ENCODE measurements around the gene MAP2. TPM values are rescaled to one million over a fixed set of nuclear protein-coding genes. Genes with fewer than 3 reads are reported as not detected.
A peak's percentile ranks its signal among the peaks of the same experiment; 100 is the strongest.

The MAP2 gene
- 16.2 and 40.2 TPM in 2 replicates for total RNA-seq (2022)
- percentile 54 among the genes with signal in this experiment for Bru-seq, nascent RNA
- percentile 47 among the genes with signal in this experiment for BruChase-seq, experiment 1, labeled RNA remaining after a 6-hour chase
- BruChase-seq, experiment 2, labeled RNA remaining after a 2-hour chase, result percentile 47 among the genes with signal in this experiment
- long read RNA-seq, transcript MAP2-201 (15 exons, 2,241 nt), result major isoform, 18 of 112 reads
- long read RNA-seq, partial matches to known transcripts, result 20 of 112 reads
- long read RNA-seq, other reads (novel, unspliced or antisense), result 74 of 112 reads

DNA sequence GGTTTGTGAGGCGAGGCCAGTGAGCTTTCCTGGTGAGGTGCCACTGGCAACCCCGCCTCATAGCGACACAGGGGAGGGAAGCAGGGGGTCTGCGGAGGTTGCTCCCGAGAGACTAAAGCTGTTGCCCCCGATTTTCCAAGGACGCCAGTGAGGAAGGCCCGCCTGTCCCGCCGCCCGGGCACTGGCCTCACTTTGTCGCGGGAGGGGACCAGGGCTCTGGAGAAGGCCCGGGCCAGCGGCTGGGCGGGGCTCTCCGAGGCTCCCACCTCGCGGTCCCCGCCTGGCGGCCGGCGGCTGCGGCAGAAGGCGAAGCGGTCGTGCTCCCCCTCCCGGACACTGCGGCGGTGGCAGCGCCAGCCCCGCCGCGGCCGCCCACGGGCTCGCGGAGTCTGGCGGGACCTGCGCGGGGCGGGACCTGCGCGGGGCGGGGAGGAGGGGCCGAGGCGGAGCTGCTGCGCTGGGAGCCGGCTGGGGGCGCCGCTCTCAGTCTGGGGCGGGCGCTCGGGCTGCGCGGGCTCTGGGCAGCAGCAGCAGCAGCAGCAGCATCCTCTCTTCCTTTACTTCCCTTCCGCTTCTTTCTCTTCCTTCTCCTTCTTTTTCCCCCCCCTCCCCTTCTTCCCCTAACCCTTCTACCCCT lies at the start of gene MAP2:
Gene MAP2, plus strand, starts transcription at position 486 of the 637 bp plus-strand sequence. CDS start 229,124 bp downstream, outside the sequence.
- Mint-ChIP-seq H3K27ac (ENCODE audit: low read depth, unreplicated experiment) (no peak within 1 kb of the TSS), H3K4me3 (ENCODE audit: unreplicated experiment) (peak within 1 kb of the TSS; percentile 81), H3K27me3 (ENCODE audit: insufficient read depth, unreplicated experiment) (no peaks in the 10 kb centered on the region), H3K36me3 (ENCODE audit: insufficient read depth, unreplicated experiment) (no peaks in the 10 kb centered on the region), H3K9me3 (ENCODE audit: unreplicated experiment) (no peaks in the 10 kb centered on the region), H3K4me1 (ENCODE audit: insufficient read depth, unreplicated experiment) (peaks cover 18% of the 10 kb centered on the region)
- peak; percentile 77 for DNase-seq (ENCODE audit: unreplicated experiment)
- ChIA-PET POLR2A (interaction anchor here (0.9 to 3.9 kb wide), 7 partner anchors 10 to 538 kb away, joined by 3 to 32 read pairs (median 3); no protein-coding TSS in a partner anchor), CTCF (interaction anchor here (0.5 to 5.7 kb wide), 59 partner anchors 9 to 1923 kb away, joined by 3 to 161 read pairs (median 4); no protein-coding TSS in a partner anchor)
- intact Hi-C loops (cut with micrococcal nuclease), result loop anchor here (1.0 to 5.0 kb wide), 5 partner anchors 41 to 1029 kb away; no protein-coding TSS in a partner anchor
- peak; percentile 87 for TF ChIP-seq CTCF (IDR thresholded peaks at IDR 0.05; ENCODE audit: unreplicated experiment)
- BruUV-seq (replicated peaks), result no TSS peak

GRCh38 chr2:209376686-209377085 lies 47.2 kb upstream of the MAP2 start:
- CTCF ChIA-PET, result interaction anchor here (1.2 to 1.5 kb wide), 2 partner anchors 8 to 42 kb away, joined by 3 to 5 read pairs; no protein-coding TSS in a partner anchor
- H3K4me1 Mint-ChIP-seq (ENCODE audit: insufficient read depth, unreplicated experiment), result no peaks in the 10 kb centered on the region

DNA sequence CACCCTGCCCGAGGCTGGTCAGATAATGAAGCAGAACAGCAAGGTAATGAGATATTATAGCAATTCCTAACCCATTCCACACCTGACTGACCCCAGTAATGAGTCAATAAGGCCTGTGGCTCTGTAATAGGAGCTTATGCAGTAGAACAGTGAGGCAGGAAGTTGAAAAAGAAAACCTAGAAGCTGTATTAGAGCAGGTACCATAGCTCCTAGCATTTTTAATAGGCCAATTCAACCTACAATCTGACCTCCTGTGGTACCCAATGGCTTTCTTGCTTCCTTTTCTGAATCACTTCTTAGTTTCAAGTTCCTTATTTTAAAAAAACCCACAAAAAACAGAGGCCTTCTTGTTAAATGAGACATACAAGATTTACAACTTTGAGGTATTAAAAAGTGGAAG lies 43.6 kb upstream of the MAP2 start:
- DNase-seq (ENCODE audit: unreplicated experiment), result no peak
- CTCF ChIA-PET, result interaction anchor here (0.5 to 1.7 kb wide), 6 partner anchors 11 to 175 kb away, joined by 3 to 5 read pairs (median 4); no protein-coding TSS in a partner anchor
- Mint-ChIP-seq H3K27me3 (ENCODE audit: insufficient read depth, unreplicated experiment) (no peaks in the 10 kb centered on the region), H3K36me3 (ENCODE audit: insufficient read depth, unreplicated experiment) (no peaks in the 10 kb centered on the region), H3K4me3 (ENCODE audit: unreplicated experiment) (no peak overlapping the region), H3K27ac (ENCODE audit: low read depth, unreplicated experiment) (no peak overlapping the region), H3K4me1 (ENCODE audit: insufficient read depth, unreplicated experiment) (peaks cover 10% of the 10 kb centered on the region), H3K9me3 (ENCODE audit: unreplicated experiment) (peaks cover 12% of the 10 kb centered on the region)
- intact Hi-C loops (cut with micrococcal nuclease), result loop anchor here (5.0 kb wide), 1 partner anchor 42 kb away; the partner anchor contains the start of gene MAP2
- POLR2A ChIA-PET, result interaction anchor here (1.0 kb wide), 1 partner anchor 10 kb away, joined by 3 read pairs; no protein-coding TSS in a partner anchor
- TF ChIP-seq CTCF (IDR thresholded peaks at IDR 0.05; ENCODE audit: unreplicated experiment), result no peak
- no TSS peak for BruUV-seq (replicated peaks)

More at GRCh38 chr2:209376686-209377085, 47.2 kb upstream of the MAP2 start:
- Mint-ChIP-seq H3K27me3 (ENCODE audit: insufficient read depth, unreplicated experiment) (no peaks in the 10 kb centered on the region), H3K36me3 (ENCODE audit: insufficient read depth, unreplicated experiment) (peaks cover 7% of the 10 kb centered on the region), H3K4me3 (ENCODE audit: unreplicated experiment) (no peak overlapping the region), H3K27ac (ENCODE audit: low read depth, unreplicated experiment) (no peak overlapping the region), H3K9me3 (ENCODE audit: unreplicated experiment) (peaks cover 30% of the 10 kb centered on the region)
- intact Hi-C loops (cut with micrococcal nuclease), result no loop called here
- no TSS peak for BruUV-seq (replicated peaks)
- no peak for TF ChIP-seq CTCF (IDR thresholded peaks at IDR 0.05; ENCODE audit: unreplicated experiment)
- POLR2A ChIA-PET, result interaction anchor here (1.6 kb wide), 1 partner anchor 21 kb away, joined by 3 read pairs; no protein-coding TSS in a partner anchor
- DNase-seq (ENCODE audit: unreplicated experiment), result no peak

- intact Hi-C loops (cut with micrococcal nuclease), result loop anchor here (5.0 kb wide), 1 partner anchor 41 kb away; the partner anchor contains the start of gene MAP2
- no peak for DNase-seq (ENCODE audit: unreplicated experiment)
- ChIA-PET POLR2A (no interaction called here), CTCF (no interaction called here)
- Mint-ChIP-seq H3K27ac (ENCODE audit: low read depth, unreplicated experiment) (no peak overlapping the region), H3K36me3 (ENCODE audit: insufficient read depth, unreplicated experiment) (no peaks in the 10 kb centered on the region), H3K27me3 (ENCODE audit: insufficient read depth, unreplicated experiment) (no peaks in the 10 kb centered on the region), H3K4me1 (ENCODE audit: insufficient read depth, unreplicated experiment) (peaks cover 10% of the 10 kb centered on the region), H3K4me3 (ENCODE audit: unreplicated experiment) (no peak overlapping the region), H3K9me3 (ENCODE audit: unreplicated experiment) (peaks cover 10% of the 10 kb centered on the region)
- TF ChIP-seq CTCF (IDR thresholded peaks at IDR 0.05; ENCODE audit: unreplicated experiment), result no peak
- no TSS peak for BruUV-seq (replicated peaks)
Measured at GRCh38 chr2:209381091-209381490, 42.8 kb upstream of the MAP2 start.
